A549 (cell line): Measurements from ENCODE around the gene CASTOR2. TPM values are rescaled to one million over a fixed set of nuclear protein-coding genes. Genes with fewer than 3 reads are reported as not detected.

Source experiments
- ATAC-seq, 2 experiments: fragments of 200-7000 bp in 1 of 2; fragments of >200 bp in 1 of 2; cut with Nextera tagmentation in 1 of 2; cut with Tn5 transposase in 1 of 2; 3 replicates each; pipeline versions ENCODE4 v1.8.0 to v1.9.1; 2018 to 2020; ENCODE audit warnings: mild to moderate bottlenecking in 1 of 2, moderate library complexity in 1 of 2
- CTCF ChIA-PET: fragments of 300-600 bp; sonication (Branson Sonifier 250); formaldehyde crosslinking; extraction: SDS; loops from one replicate; lab custom pipeline; 2021; ENCODE audit warnings: antibody characterized with exemption, inconsistent platforms; lab: Yijun Ruan, JAX
- POLR2A ChIA-PET: fragments of 350-600 bp; formaldehyde crosslinking; extraction: SDS; loops from one replicate; lab custom pipeline; 2021; ENCODE audit warnings: antibody characterized with exemption, inconsistent platforms; lab: Yijun Ruan, JAX
- DNase-seq, 2 experiments: peaks; one replicate each; pipeline versions ENCODE4 v3.0.0 to v3.0.0-alpha.2; 2011 to 2016; ENCODE audit warnings: low read depth in 1 of 2, low spot score in 1 of 2
- FAIRE-seq: peaks from 2 replicates; lab custom pipeline; 2011; peaks lifted over from hg19 to GRCh38; lab: Jason Lieb, UNC
- H3K27ac ChIP-seq, 2 experiments: fragments of >200 bp; sonication (Bioruptor Twin); formaldehyde crosslinking; 3 replicates each; pipeline ENCODE4 v1.5.1; 2016 to 2017
- H3K4me1 ChIP-seq: fragments of >200 bp; sonication (Bioruptor Twin); formaldehyde crosslinking; 3 replicates; pipeline ENCODE4 v1.6.1; 2016
- H3K4me2 ChIP-seq: fragments of >200 bp; sonication (Bioruptor Twin); formaldehyde crosslinking; 3 replicates; pipeline ENCODE4 v1.6.1; 2016
- H3K4me3 ChIP-seq: fragments of >200 bp; sonication (Bioruptor Twin); formaldehyde crosslinking; 3 replicates; pipeline ENCODE4 v1.5.1; 2016
- H3K9me3 ChIP-seq: fragments of >200 bp; sonication (Bioruptor Twin); formaldehyde crosslinking; 3 replicates; pipeline ENCODE4 v1.6.1; 2016
- BHLHE40 ChIP-seq: IDR thresholded peaks from 2 replicates; pipeline ENCODE4 v1.6.1; 2012; ENCODE audit warnings: low read depth, low read length, inconsistent platforms
- CBX2 ChIP-seq: fragments of 200-600 bp; sonication (generic); IDR thresholded peaks from 2 replicates; pipeline ENCODE4 v1.6.1; 2016; ENCODE audit warnings: low read depth, mild to moderate bottlenecking, borderline replicate concordance
- CEBPB ChIP-seq, 2 experiments: fragments of >200 bp in 1 of 2; sonication (Bioruptor Twin) in 1 of 2; formaldehyde crosslinking in 1 of 2; IDR thresholded peaks; 2 replicates each; pipeline ENCODE4 v1.6.1; 2012 to 2016
- CHD2 ChIP-seq: fragments of 150-350 bp; IDR thresholded peaks from 2 replicates; pipeline ENCODE4 v1.6.1; 2014; ENCODE audit warnings: low read length; ENCODE audit not compliant: partially characterized antibody
- CHD4 ChIP-seq: fragments of 200-600 bp; sonication (generic); IDR thresholded peaks from 2 replicates; pipeline ENCODE4 v1.6.1; 2016; ENCODE audit warnings: antibody characterized with exemption, mild to moderate bottlenecking, borderline replicate concordance
- EHF ChIP-seq: fragments of 250-450 bp; sonication (Bioruptor Pico); IDR thresholded peaks from 2 replicates; pipeline ENCODE4 v1.5.0; 2020; ENCODE audit warnings: mild to moderate bottlenecking
- EHMT2 ChIP-seq: fragments of 200-600 bp; sonication (generic); IDR thresholded peaks from 2 replicates; pipeline ENCODE4 v1.6.1; 2016; ENCODE audit warnings: antibody characterized with exemption, low read depth, mild to moderate bottlenecking, moderate library complexity
- ESRRA ChIP-seq: fragments of 150-350 bp; IDR thresholded peaks from 2 replicates; pipeline ENCODE4 v1.6.1; 2014; ENCODE audit warnings: mild to moderate bottlenecking, low read length, borderline replicate concordance
- FOSB ChIP-seq: fragments of 250-450 bp; sonication (Bioruptor Pico); IDR thresholded peaks from 2 replicates; pipeline ENCODE4 v1.5.0; 2020; ENCODE audit warnings: mild to moderate bottlenecking, moderate library complexity
- FOXS1 ChIP-seq: fragments of 250-450 bp; sonication (Bioruptor Pico); IDR thresholded peaks from 2 replicates; pipeline ENCODE4 v1.5.0; 2020; ENCODE audit warnings: mild to moderate bottlenecking, moderate library complexity
- HES2 ChIP-seq: fragments of >200 bp; sonication (Bioruptor Twin); formaldehyde crosslinking; IDR thresholded peaks from 2 replicates; pipeline ENCODE4 v1.6.1; 2016
- HMGXB4 ChIP-seq: fragments of 250-450 bp; sonication (Bioruptor Pico); IDR thresholded peaks from 2 replicates; pipeline ENCODE4 v1.5.0; 2021; ENCODE audit warnings: mild to moderate bottlenecking, moderate library complexity, borderline replicate concordance
- HOXA7 ChIP-seq: fragments of 250-450 bp; sonication (Bioruptor Pico); IDR thresholded peaks from 2 replicates; pipeline ENCODE4 v1.5.0; 2020; ENCODE audit warnings: mild to moderate bottlenecking, moderate library complexity
- JUN ChIP-seq, 2 experiments: fragments of >200 bp; sonication (Bioruptor Twin); formaldehyde crosslinking; IDR thresholded peaks; 2 replicates in 1 of 2; 3 replicates in 1 of 2; pipeline ENCODE4 v1.6.1; 2016 to 2017
- JUNB ChIP-seq: fragments of >200 bp; sonication (Bioruptor Twin); formaldehyde crosslinking; IDR thresholded peaks from 2 replicates; pipeline ENCODE4 v1.6.1; 2016
- KDM1A ChIP-seq: fragments of 200-600 bp; sonication (generic); IDR thresholded peaks from 2 replicates; pipeline ENCODE4 v1.6.1; 2016; ENCODE audit warnings: low read depth, mild to moderate bottlenecking
- MAX ChIP-seq: IDR thresholded peaks from 2 replicates; pipeline ENCODE4 v1.6.1; 2012
- MAZ ChIP-seq: fragments of 150-350 bp; IDR thresholded peaks from 2 replicates; pipeline ENCODE4 v1.6.1; 2014; ENCODE audit warnings: antibody characterized with exemption, low read depth, low read length, borderline replicate concordance
- MYC ChIP-seq: IDR thresholded peaks from 2 replicates; pipeline ENCODE4 v1.6.1; 2012; ENCODE audit warnings: mild to moderate bottlenecking, inconsistent platforms, low read length, improper control_type of control experiment, borderline replicate concordance
- POLR2A ChIP-seq: IDR thresholded peaks from 2 replicates; pipeline ENCODE4 v1.6.1; 2012; ENCODE audit warnings: mild to moderate bottlenecking, low read length
- RAD21 ChIP-seq, 2 experiments: fragments of >200 bp in 1 of 2; sonication (Bioruptor Twin) in 1 of 2; formaldehyde crosslinking in 1 of 2; IDR thresholded peaks in 1 of 2; conservative IDR thresholded peaks in 1 of 2; 2 replicates in 1 of 2; 3 replicates in 1 of 2; pipeline ENCODE4 v1.6.1; 2012 to 2018; ENCODE audit warnings: inconsistent platforms in 1 of 2
- RARB ChIP-seq: fragments of 250-450 bp; sonication (Bioruptor Pico); IDR thresholded peaks from 2 replicates; pipeline ENCODE4 v1.8.0; 2021; ENCODE audit warnings: mild to moderate bottlenecking, moderate library complexity
- REST ChIP-seq: fragments of 200-600 bp; sonication (generic); IDR thresholded peaks from 2 replicates; pipeline ENCODE4 v1.6.1; 2016; ENCODE audit warnings: antibody characterized with exemption, mild to moderate bottlenecking, moderate library complexity
- TFCP2L1 ChIP-seq: fragments of 250-450 bp; sonication (Bioruptor Pico); IDR thresholded peaks from 2 replicates; pipeline ENCODE4 v1.5.0; 2021; ENCODE audit warnings: mild to moderate bottlenecking
- ZSCAN20 ChIP-seq: fragments of 250-450 bp; sonication (Bioruptor Pico); IDR thresholded peaks from 2 replicates; pipeline ENCODE4 v1.8.0; 2022; ENCODE audit warnings: mild to moderate bottlenecking, moderate library complexity
- whole genome bisulfite sequencing: methylation state at CpG from one replicate; pipeline ENCODE4 v1.1.6; 2017; ENCODE audit errors: missing lambda C conversion rate; 5-methylcytosine and 5-hydroxymethylcytosine counted together
- polyA plus RNA-seq, 4 experiments: library from polyadenylated mRNA; depleted of rRNA in 3 of 4; stranded (reverse); fragments of >200 nt; fragmentation: RNase III in 1 of 4; extraction: RNeasy Plus Mini Kit Qiagen cat#74134 plus additional on column Dnase treatment in 1 of 4; gene quantifications; 2 replicates in 3 of 4; 3 replicates in 1 of 4; pipeline ENCODE4 v1.2.3, GENCODE V29; 2011 to 2017

The CASTOR2 gene
- polyA plus RNA-seq, 2 of the 4 experiments (the other 2 are of a cell fraction): 5.2 to 6.0 TPM

- no peak for ATAC-seq
- ChIA-PET POLR2A (no interaction called here), CTCF (no interaction called here)
- no peaks in the 10 kb centered on the region for H3K9me3 ChIP-seq
- no peak for TF ChIP-seq JUN (IDR thresholded peaks at IDR 0.05)
- no peak for TF ChIP-seq HOXA7
- no peak for TF ChIP-seq JUNB
- TF ChIP-seq EHMT2: no peak
- TF ChIP-seq CEBPB (IDR thresholded peaks at IDR 0.05): no peak
- TF ChIP-seq MAZ: no peak
- TF ChIP-seq FOXS1 (CRISPR knock-in tag): no peak
- TF ChIP-seq ESRRA: no peak
- TF ChIP-seq TFCP2L1 (CRISPR knock-in tag): no peak
- H3K4me2 ChIP-seq: no peak overlapping the region
- no peak for FAIRE-seq
- H3K4me3 ChIP-seq: no peak overlapping the region
- H3K4me1 ChIP-seq: peaks cover 8% of the 10 kb centered on the region
- no peak for DNase-seq
- H3K27ac ChIP-seq: no peak overlapping the region
- 96% methylated on average over 16 of the region's 19 CpGs for whole genome bisulfite sequencing
Observed at GRCh38 chr7:75042286-75042685, 77.8 kb downstream of the CASTOR2 start.

GRCh38 chr7:75042831-75043703 lies 78.6 kb downstream of the CASTOR2 start:
- TF ChIP-seq BHLHE40 (no peak), EHF (CRISPR knock-in tag) (no peak), MAX (no peak), CEBPB (IDR thresholded peaks at IDR 0.05) (no peak), ZSCAN20 (CRISPR knock-in tag) (no peak), CHD4 (no peak), CBX2 (no peak), MYC (no peak), CHD2 (no peak)
- Histone ChIP-seq H3K9me3 (no peaks in the 10 kb centered on the region), H3K4me1 (peaks cover 8% of the 10 kb centered on the region), H3K4me2 (no peak overlapping the region), H3K4me3 (no peak overlapping the region), H3K27ac (no peak overlapping the region)
- ChIA-PET CTCF (interaction anchor here (2.6 to 5.7 kb wide), 2 partner anchors 9 to 11 kb away, joined by 6 to 72 read pairs; no protein-coding TSS in a partner anchor), POLR2A (no interaction called here)
- no peak for FAIRE-seq
- ATAC-seq: no peak
- DNase-seq: no peak
- WGBS: 90% methylated on average over 20 of the region's 28 CpGs

GRCh38 chr7:75045881-75046280 lies 81.4 kb downstream of the CASTOR2 start:
- ATAC-seq (no peak; a peak in 1 of 6 replicates), FAIRE-seq (no peak), DNase-seq (no peak)
- peak overlapping the region; percentile 45 to 76; a peak in 5 of 6 replicates for H3K27ac ChIP-seq
- ChIA-PET CTCF (interaction anchor here (0.6 to 5.7 kb wide), 17 partner anchors 8 to 853 kb away, joined by 3 to 72 read pairs (median 6); partner anchors contain the start of gene RCC1L), POLR2A (interaction anchor here (0.7 kb wide), 1 partner anchor 556 kb away, joined by 6 read pairs; no protein-coding TSS in a partner anchor)
- no peaks in the 10 kb centered on the region for H3K9me3 ChIP-seq
- TF ChIP-seq FOSB (CRISPR knock-in tag) (no peak), RARB (CRISPR knock-in tag) (no peak), HMGXB4 (CRISPR knock-in tag) (no peak), CHD2 (no peak), RAD21 (conservative IDR thresholded peaks at IDR 0.05 in 1 of 2, IDR thresholded peaks at IDR 0.05 in 1 of 2) (no peak), POLR2A (no peak), KDM1A (no peak), REST (no peak), HES2 (no peak), ESRRA (no peak), JUNB (no peak)
- no peak overlapping the region for H3K4me2 ChIP-seq
- H3K4me1 ChIP-seq: peaks cover 15% of the 10 kb centered on the region
- no peak overlapping the region for H3K4me3 ChIP-seq
- 64% methylated on average over 10 of the region's 14 CpGs for WGBS
